GM21825 (cell line): ENCODE results near the gene RTCA.
"Not testable (repeated sequence)": the region's sequence is repeated elsewhere in the genome, so short reads cannot be mapped to it uniquely, and the experiment has no call there.

Experiments used
- ATAC-seq: cut with Tn5 transposase; IDR thresholded peaks from one replicate; pipeline ENCODE4 v1.9.1; 2021; ENCODE audit warnings: mild to moderate bottlenecking, moderate library complexity; ENCODE audit not compliant: unreplicated experiment

The RTCA gene

DNA sequence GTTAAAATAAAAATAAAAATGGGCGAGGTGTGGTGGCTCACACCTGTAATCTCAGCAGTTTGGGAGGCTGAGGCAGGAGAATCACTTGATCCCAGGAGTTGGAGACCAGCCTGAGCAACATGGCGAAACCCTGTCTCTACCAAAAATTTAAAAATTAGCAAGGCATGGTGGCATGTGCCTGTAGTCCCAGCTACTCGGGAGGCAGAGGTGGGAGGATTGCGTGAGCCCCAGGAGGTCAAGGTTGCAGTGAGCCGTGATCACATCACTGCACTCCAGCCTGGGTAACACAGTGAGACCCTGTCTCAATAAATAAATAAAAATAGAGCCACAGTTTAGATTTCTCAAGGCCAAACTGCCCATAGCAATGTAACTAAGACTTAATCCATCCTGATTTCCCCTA lies 9.7 kb upstream of the RTCA start:
- not testable (repeated sequence) for ATAC-seq

DNA sequence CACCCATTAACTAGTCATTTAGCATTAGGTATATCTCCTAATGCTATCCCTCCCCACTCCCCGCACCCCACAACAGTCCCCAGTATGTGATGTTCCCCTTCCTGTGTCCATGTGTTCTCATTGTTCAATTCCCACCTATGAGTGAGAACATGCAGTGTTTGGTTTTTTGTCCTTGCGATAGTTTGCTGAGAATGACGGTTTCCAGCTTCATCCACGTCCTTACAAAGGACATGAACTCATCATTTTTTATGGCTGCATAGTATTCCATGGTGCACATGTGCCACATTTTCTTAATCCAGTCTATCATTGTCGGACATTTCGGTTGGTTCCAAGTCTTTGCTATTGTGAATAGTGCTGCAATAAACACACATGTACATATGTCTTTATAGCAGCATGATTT lies 7.6 kb upstream of the RTCA start:
- ATAC-seq: not testable (repeated sequence)

DNA sequence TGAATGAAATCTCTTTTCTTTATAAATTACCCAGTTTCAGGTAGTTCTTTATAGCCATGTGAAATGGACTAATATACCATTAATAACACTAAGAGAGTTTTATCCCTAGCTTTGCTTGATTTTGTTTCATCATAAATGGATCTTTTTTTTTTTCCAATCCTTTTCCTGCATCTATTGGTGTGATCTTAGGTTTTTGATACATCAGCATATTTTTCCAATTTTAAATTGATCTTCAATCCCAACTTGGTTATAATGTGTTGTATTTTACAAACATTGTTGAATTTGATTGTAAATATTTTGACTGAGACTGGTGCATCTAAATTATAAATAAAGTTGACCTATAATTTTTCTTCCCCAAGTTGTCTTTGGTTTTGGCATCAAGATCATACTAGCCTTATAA lies 4.3 kb upstream of the RTCA start:
- ATAC-seq: no peak

DNA sequence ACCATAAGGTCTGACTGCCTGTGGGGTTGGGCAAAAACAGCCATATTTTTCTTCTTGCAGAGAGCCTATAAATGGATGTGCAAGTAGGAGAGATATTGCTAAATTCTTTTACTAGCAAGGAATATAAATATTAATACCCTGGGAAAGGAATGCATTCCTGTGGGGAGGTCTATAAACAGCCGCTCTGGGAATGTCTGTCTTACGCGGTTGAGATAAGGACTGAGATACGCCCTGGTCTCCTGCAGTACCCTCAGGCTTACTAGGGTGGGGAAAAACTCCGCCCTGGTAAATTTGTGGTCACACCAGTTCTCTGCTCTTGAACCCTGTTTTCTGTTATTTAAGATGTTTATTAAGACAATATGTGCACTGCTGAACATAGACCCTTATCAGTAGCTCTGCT lies 1.9 kb upstream of the RTCA start:
- ATAC-seq: not testable (repeated sequence)

DNA sequence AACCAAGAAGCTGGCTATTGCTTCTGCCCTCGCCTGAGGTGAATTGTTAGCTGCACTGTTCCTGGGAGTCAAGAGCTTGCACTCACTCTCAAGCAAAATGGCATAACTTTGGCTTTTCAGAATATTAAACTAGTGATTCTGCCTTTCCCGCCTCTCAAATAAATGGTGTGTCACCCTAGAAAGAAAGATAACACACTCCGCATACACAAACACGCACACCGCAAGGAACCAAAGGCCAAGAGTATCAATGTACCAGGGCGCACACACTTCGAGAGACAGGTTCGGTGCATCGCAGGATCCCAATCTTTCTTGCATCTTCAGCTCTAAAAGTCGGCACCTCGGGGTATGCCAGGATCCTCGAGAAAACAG lies 470 bp upstream of the RTCA start:
- peak; percentile 28 for ATAC-seq

DNA sequence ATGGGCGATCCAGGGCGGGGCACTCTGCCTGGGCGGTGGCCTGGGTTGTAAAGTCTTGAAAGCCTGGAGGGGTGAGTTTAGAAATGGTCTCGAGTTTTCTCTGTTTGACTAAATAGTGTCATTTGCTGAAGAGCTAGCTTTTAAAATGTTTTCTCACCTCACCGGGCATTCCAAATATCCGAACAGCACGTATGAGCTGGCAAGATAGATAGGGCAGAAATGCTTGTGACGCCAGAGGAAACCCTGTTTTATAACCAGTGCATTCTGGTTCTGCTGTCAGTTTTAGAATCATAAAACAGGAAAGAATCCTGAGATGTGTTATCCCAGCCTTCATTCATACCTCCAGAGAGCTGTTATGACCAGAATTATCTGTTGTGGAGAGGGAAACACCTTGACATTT lies 725 bp downstream of the RTCA start:
- ATAC-seq: peak; percentile 35

DNA sequence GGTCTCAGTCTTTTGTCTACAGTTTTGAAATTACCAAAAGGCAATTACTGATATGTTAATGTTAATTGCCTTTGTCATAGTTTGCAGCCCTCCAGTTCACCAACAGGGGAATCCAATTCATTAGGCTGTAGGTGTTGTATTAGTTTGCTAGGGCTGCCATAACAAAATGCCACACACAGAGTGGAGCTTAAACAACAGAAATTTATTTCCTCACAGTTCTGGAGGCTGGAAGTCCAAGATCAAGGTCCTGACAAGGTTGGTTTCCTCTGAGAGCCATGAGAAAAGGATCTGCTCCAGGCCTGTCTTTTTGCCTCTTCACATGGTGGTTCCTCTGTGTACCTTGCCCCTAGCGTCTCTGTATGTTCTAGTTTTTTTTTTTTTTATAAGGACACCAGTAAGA lies 1.3 kb downstream of the RTCA start:
- ATAC-seq: no peak

DNA sequence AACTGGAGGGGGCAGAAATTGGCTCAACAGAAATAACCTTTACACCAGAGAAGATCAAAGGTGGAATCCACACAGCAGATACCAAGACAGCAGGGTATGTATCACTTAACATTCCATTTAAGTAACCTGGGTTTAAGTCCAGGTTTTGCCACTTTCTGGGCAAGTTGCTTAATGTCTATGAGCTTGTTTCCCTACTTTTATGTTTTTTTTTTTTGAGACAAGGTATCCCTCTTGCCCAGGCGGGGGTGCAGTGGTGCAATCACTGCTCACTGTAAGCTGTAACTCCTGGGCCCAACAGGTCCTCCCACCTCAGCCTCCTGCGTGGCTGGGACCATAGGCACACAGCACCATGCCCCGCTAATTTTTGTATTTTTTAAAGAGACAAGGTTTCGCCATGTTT lies 2.2 kb downstream of the RTCA start:
- no peak for ATAC-seq

DNA sequence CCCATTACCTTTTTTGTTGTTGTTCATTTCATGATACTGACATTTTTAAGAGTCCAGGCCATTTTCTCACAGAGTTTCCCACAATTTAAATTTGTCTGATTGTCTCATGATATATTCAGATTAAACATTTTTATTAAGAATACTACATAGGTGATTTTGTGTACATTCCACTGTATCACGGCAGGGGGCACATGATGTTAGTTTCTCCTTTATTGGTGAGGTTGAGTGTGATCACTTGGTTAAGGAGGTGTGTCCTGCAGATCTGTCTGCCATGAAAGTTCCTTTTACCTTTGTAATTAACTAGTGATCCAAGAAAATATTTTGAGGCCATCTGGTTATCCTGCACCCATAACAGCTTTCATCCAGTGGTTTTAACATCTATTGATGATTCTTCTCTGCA lies 11.8 kb downstream of the RTCA start:
- no peak for ATAC-seq

DNA sequence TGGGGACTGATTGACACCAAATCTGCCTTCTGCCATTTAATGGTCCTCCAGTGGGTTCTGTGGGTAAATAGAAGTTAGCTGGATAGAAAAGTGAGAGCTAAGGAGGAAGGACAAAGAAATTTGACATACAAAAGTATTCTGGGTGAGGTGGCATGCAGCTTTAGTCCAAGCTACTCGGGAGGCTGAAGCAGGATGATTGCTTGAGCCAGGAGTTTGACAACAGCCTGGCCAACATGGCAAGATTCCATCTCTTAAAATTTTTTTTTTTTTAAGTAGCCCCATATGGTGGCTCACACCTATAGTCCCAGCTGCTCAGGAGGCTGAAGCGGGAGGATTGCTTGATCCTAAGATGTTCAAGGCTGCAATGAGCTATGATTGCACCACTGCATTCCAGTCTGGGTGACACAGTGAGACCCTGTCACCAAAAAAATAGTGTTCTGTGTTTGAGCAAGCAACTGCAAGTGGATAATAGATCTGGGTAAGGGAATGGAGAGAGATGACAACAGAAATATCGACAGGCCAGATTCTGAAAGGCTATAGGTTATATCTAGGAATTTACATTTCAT lies 13.4 kb downstream of the RTCA start:
- ATAC-seq: no peak

DNA sequence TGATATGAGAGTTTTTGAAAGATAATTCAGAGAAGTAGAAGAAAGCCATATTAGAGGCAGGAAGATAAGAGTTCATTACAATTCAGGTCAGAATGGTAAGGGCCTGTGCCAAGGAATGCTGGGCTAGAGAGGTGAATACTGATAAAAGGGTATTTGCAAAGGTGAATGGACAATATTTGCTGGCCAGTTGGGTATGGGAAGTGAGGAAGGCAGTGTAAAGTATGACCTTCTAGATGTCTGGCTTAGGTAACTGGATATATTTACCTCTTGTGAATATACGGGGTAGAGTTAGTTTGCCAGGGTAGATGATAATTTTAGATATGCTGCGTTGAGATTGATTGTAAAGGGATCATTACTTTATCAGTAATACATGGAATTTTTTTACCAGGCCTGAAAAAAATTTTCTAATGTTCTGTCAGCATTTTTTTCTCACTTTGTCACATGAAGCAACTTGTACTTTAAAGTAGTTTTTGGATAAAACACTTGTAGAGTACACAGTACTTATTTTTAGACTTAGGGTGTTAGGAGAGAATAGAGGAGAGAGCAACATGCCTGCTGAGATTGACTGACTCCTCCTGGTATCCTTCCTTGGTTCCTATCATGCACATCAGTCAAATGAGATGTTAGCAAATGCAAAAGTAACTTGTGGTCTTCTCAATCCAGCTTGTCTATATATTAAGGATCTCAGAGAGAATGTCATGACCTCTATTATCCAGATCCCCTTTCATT lies 14.1 kb downstream of the RTCA start:
- ATAC-seq: no peak

DNA sequence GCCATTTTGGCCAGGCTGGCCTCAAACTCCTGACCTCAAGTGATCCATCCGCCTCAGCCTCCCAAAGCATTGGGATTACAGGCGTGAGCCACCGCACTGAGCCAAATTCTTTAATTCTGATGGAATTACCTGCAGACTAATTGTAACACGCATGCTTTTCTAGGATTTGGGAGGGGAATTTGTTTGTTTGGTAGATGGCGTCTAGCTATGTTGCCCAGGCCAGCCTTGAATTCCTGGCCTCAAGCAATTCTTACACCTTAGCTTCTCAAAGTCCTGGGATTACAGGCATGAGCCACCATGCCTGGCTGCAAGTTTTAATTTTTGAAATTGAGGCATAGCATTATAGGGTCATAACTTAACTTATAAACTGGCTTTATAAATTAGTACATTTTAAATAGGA lies 18.6 kb downstream of the RTCA start:
- no peak for ATAC-seq

DNA sequence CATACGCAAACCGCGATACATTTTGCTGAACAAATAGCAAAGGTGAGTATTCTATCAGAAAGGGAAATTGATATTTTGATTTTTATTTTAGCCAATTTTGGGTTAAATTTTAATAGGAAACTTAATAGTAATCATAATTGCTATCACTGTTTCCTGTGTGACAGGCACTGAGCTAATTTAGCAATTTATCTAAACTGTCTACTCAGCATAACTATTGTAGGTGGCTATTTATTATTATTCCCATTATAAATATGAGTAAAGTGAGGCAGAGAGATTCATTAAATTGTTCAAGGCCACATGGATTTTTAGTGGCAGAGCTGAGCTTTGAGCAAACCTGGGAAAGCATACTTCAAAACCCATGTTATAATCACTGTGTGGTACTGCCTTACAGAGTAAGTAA lies 21.1 kb downstream of the RTCA start:
- ATAC-seq: no peak

DNA sequence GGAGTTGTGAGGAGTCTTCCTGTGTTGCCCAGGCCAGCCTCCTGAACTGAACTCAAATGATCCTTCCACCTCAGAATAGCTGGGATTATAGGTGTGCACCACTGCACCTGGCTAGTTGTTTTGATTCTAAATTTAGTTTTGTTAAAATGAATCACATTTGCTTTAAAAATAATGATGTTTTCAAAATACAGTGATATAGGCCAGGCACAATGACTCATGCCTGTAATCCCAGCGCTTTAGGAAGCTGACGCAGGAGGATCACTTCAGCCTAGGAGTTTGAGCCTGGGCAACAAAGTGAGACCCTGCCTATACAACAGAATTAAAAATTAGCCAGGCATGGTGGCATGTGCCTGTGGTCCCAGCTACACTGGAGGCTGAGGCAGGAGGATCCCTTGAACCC lies 24.3 kb downstream of the RTCA start:
- no peak for ATAC-seq

DNA sequence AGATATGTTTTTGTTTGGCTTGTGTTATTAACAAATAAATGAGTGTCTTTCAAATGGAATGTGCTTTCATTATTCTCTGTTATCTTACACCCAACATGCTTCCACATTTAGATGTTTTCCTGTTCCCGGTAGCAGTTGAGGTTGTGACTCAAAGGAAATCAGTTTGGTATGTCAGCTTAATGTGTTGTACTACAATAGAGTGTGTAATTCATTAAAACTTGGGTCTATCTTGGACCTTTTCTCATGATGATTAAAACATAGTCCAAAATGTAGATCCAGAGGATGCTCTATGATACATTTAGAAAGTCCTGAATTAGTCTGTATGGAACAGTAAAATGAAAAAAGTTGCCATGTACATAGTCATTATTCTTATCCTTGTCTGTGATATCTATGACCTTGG lies 26.7 kb downstream of the RTCA start:
- ATAC-seq: no peak

DNA sequence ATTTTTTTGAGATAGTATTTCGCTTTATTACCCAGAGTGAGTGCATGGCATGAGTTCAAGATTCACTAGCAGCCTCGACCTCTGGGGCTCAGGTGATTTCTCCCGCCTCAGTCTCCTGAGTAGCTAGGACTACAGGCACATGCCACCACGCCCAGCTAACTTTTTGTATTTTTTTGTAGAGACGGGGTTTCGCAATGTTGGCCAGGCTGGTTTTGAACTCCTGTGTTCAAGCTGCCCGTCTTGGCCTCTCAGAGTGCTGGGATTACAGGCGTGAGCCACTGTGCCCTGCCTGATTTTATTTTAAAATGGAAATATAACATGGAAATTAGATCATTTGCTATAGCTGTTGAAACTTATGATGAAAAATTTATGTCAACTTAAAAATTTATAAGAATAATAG lies 30.1 kb downstream of the RTCA start:
- no peak for ATAC-seq

DNA sequence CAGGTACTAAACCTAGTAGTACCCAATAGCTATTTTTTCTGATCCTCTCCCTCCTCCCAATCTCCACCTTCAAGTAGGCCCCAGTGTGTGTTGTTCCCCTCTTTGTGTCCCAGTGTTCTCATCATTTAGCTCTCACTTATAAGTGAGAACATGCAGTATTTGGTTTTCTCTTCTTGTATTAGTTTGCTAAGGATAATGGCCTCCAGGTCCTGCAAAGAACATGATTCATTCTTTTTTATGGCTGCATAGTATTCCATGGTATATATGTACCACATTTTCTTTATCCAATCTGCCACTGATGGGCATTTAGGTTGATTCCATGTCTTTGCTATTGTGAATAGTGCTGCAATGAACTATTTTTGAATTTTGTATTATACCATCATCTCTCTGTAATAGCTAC lies 31.0 kb downstream of the RTCA start:
- not testable (repeated sequence) for ATAC-seq

DNA sequence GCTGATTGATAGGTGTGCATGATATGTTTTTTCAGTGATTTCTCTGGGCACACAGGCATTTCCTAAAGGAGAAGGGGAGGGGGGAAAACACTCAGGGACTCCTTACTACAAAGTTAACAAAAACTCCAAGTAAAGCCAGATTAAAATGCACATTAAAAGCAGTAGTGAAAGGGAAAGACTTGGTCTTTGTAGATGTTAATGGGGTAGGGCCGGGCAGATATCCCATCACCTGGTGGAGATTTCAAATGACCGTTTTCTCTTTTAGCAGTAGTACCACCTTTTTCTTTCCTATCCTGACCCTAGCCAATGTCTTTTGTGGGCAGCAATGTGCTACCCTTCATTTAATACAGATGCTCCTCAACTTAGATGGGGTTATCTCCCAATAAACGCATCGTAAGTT lies 32.5 kb downstream of the RTCA start:
- ATAC-seq: no peak

DNA sequence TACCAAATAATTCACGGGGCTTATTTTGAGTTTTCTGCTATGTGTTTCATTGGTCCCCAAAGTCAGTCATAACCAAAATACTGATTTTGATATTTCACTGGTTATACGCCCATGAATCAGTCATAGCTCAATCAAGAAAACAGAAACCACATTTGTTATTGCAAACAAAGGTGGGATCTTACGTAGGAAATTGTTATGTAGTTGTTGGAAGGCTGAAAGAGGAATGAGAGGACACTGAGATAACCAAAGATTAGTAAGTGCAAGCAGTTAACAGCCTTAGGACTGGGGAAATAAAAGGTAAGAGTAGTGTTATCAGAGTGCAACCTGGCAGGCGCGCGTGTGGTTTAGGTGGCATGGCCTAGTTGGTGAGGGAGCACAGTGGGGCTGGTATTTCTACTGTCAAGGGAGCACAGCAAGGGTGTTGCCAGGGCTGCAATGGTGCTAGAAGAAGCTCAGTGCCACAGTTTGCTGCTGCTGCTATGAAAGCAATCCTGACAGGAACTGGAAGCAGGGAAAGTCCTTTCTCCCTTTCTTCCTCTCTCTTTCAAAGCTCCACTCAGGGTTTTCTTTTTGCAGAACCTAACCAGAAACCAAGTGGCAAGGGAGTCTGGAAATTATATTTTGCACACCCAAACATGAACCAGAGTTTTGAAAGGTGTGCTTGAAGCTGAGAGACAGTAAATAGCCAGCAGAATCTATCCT lies 33.7 kb downstream of the RTCA start:
- ATAC-seq: no peak

DNA sequence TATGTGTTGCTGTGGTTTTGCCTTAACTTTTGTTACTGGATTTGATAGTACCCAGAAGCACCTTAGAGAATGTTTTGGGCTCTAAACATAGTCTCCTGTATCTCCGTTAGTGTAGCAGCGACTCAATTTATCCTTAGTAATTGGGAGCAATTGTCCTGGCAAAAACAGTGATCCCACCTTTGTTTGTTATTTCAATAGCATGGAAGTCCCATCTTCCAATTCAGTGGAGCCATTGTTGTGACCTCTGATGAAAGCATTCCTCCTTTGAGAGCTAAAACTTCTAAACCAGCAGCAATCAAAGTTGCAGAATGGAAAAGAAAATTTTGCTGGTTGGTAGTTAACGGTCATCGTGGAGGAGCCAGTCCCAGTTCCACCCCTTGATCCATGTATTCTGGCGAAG lies 34.7 kb downstream of the RTCA start:
- ATAC-seq: no peak

DNA sequence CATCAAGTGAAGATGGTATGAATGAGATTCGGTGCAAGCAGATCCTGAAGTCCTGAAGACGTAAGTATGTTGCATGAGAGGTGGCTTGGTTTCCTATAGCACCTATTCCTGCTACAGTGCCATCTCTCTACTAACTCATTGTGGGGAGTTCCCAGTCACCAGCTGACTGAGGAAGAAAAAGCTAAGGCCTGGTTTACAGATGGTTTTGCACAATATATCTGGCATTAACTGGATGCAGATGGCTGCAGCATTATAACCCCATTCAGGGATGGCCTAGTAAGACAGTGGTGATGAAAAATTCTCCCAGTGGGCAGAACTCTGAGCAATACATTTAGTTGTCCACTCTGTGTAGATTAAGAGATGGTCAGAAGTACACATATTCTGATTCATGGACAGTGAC lies 36.7 kb downstream of the RTCA start:
- ATAC-seq: no peak

DNA sequence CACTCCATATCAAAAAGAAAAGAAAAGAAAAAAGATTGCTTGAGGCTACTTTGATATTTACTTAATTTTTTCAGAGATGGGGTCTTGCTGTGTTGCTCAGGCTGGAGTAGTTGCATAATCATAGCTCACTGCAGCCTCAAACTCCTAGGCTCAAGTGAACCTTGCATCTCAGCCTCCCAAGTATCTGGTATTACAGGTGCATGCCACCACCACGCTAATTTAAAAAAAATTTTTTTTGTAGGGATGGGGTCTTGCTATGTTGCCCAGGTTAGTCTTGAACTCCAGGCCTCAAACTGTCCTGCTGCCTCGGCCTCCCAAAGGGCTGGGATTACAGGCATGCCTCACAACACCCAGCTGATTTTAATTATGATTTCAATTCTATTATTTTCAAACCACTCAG lies 38.2 kb downstream of the RTCA start:
- ATAC-seq: no peak

DNA sequence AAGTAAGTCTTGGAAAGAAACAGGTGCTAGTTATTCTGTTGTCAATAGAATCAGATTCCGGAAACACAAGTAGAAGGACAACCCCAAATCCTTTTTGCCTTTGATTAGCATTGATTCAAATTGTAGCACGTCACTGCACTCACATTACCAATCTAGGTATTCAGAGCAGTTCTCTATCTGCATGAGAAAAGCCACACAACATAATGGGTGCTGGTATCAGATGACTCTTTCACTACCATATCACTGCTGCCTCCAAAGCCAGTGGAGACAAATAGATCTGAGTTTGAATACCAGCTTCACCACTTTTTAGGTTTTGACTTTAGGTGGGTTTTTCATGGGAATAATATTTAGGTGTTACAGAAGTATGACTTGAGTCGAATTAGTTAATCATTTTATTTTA lies 38.9 kb downstream of the RTCA start:
- no peak for ATAC-seq
